ENCODE results near the gene DAZAP1. TPM values are rescaled to one million over a fixed set of nuclear protein-coding genes. Genes with fewer than 3 reads are reported as not detected.
A peak's percentile ranks its signal among the peaks of the same experiment; 100 is the strongest.

DAZAP1 gene
- total RNA-seq, 1 donor from 2014 or later: 131 TPM

DNA sequence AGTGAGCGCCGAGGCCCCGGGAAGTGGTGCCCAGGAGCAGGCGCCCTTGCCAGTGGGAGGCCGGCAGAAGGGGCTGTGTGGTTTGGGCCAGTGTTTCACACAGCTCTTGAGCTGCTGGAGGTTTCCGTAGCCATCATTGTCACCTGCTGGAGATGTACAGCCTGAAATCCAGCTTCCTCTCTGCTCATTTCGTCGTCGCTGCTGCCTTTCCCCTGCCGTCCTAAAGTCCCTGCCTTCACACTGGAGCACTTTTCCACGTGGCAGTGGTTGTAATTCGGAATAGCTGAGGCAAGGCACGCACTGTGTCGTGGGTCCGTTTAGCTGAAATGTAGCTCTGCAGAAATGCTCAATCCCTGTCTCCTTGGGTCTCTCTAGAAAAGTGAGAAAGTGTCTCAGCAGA, 13.2 kb downstream of the DAZAP1 start:
- H3K27ac Mint-ChIP-seq: no peak overlapping the region
- no peaks in the 10 kb centered on the region for H3K27me3 Mint-ChIP-seq (ENCODE audit: low read depth)
- H3K36me3 Mint-ChIP-seq: peaks cover 21% of the 10 kb centered on the region

GRCh38 chr19:1421218-1421957, 14.0 kb downstream of the DAZAP1 start:
- H3K36me3 Mint-ChIP-seq: peaks cover 22% of the 10 kb centered on the region

More for the DNA sequence above, 13.2 kb downstream of the DAZAP1 start:
- Mint-ChIP-seq H3K4me1 (peaks cover 35% of the 10 kb centered on the region), H3K4me3 (no peak overlapping the region), H3K9me3 (no peaks in the 10 kb centered on the region)
- no peak for TF ChIP-seq CTCF (IDR thresholded peaks at IDR 0.05; ENCODE audit: unreplicated experiment)
- DNase-seq (ENCODE audit: low spot score in 2 of 2, unreplicated experiment in 2 of 2): no peak

DNA sequence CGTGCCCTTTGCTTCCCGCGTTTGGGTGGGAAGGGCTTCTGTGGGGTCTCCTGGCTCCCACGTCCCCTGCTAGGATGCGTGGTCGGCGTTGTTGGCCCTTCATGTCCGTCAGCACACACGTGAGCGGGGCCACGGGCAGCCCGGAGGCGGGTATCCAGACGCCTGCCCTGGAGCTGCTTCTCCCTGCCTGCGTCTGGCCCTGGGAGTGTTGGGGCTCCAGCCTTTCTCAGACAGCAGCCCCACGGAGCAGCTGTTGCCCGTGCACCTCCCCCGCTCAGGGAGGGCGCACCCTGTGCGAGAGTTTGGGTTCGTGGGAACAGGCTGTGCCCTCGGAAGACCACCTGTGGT, 14.5 kb downstream of the DAZAP1 start:
- no peak for DNase-seq (ENCODE audit: low spot score in 2 of 2, unreplicated experiment in 2 of 2)
- Mint-ChIP-seq H3K27me3 (ENCODE audit: low read depth) (no peaks in the 10 kb centered on the region), H3K4me1 (peaks cover 21% of the 10 kb centered on the region), H3K4me3 (no peak overlapping the region), H3K27ac (peak overlapping the region; percentile 30), H3K9me3 (no peaks in the 10 kb centered on the region), H3K36me3 (peaks cover 22% of the 10 kb centered on the region)
- TF ChIP-seq CTCF (IDR thresholded peaks at IDR 0.05; ENCODE audit: unreplicated experiment): no peak

More at GRCh38 chr19:1421218-1421957, 14.0 kb downstream of the DAZAP1 start:
- Mint-ChIP-seq H3K27ac (no peak overlapping the region), H3K4me3 (no peak overlapping the region), H3K9me3 (no peaks in the 10 kb centered on the region), H3K4me1 (peaks cover 27% of the 10 kb centered on the region), H3K27me3 (ENCODE audit: low read depth) (no peaks in the 10 kb centered on the region)
- DNase-seq (ENCODE audit: low spot score in 2 of 2, unreplicated experiment in 2 of 2): no peak
- no peak for TF ChIP-seq CTCF (IDR thresholded peaks at IDR 0.05; ENCODE audit: unreplicated experiment)

DNA sequence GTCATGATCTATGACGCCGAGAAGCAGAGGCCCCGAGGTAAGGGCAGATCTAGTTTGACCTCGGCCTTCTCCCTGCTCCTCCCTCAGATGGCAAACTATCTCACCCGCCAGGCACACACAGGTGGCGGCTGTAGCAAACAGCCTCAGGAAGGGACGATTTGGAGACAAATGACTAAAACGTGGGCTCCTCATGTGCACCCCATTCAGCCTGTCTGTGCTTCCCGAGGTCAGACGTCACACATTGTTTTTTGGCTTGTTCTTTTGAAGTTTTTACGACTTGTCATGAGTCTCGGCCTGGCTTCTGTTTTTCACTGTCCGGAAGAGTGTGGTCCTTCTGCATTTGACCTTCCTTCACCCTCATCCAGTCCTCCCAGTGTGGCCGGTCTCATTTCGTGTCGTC, 15.0 kb downstream of the DAZAP1 start:
- H3K36me3 Mint-ChIP-seq: peaks cover 22% of the 10 kb centered on the region
- H3K9me3 Mint-ChIP-seq: no peaks in the 10 kb centered on the region
- peaks cover 17% of the 10 kb centered on the region for H3K4me1 Mint-ChIP-seq
- no peak for DNase-seq (ENCODE audit: low spot score in 2 of 2, unreplicated experiment in 2 of 2)
- no peak overlapping the region for H3K4me3 Mint-ChIP-seq
- H3K27ac Mint-ChIP-seq: peak overlapping the region; percentile 30
- H3K27me3 Mint-ChIP-seq (ENCODE audit: low read depth): no peaks in the 10 kb centered on the region
- no peak for TF ChIP-seq CTCF (IDR thresholded peaks at IDR 0.05; ENCODE audit: unreplicated experiment)

DNA sequence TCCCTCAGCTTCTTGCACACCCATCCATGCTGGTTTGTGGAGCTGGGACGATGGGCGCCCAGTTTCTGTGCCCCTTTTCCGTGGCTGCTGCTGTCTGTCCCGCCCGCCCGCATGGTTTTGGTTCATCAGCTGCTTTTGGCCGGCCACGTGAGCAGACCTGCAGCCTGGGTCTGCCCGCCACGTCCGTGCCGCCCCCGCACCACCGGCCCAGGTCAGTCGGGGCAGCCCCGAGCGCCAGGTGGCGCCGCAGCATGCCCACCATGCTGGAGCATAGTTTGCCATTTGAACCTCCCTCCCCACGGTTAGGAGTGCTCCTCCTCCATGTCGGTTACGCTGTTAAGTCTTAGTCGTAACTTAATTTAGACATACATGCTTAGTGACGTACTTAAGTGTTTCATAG, 15.6 kb downstream of the DAZAP1 start:
- H3K36me3 Mint-ChIP-seq: peaks cover 22% of the 10 kb centered on the region
- no peak for TF ChIP-seq CTCF (IDR thresholded peaks at IDR 0.05; ENCODE audit: unreplicated experiment)
- peaks cover 11% of the 10 kb centered on the region for H3K4me1 Mint-ChIP-seq
- H3K27me3 Mint-ChIP-seq (ENCODE audit: low read depth): no peaks in the 10 kb centered on the region
- no peak for DNase-seq (ENCODE audit: low spot score in 2 of 2, unreplicated experiment in 2 of 2)
- no peaks in the 10 kb centered on the region for H3K9me3 Mint-ChIP-seq
- H3K27ac Mint-ChIP-seq: peak overlapping the region; percentile 77
- H3K4me3 Mint-ChIP-seq: no peak overlapping the region
